DND-41 (cell line): ENCODE measurements around the gene GABBR2.

Experiments
- ATAC-seq: fragments of 200-7000 bp; cut with Tn5 transposase; 3 replicates; pipeline ENCODE4 v1.9.1; 2021; ENCODE audit warnings: low read depth; ENCODE audit not compliant: insufficient read depth
- DNase-seq: peaks from one replicate; pipeline ENCODE4 v3.0.0-alpha.2; 2020
- H2AFZ ChIP-seq: 2 replicates; pipeline ENCODE4 v1.6.0; 2012; ENCODE audit warnings: low read depth, low read length
- H3K27ac ChIP-seq: 2 replicates; pipeline ENCODE4 v1.5.1; 2012; ENCODE audit warnings: low read length, inconsistent platforms
- H3K27me3 ChIP-seq: fragments of 200-600 bp; sonication (generic); 2 replicates; pipeline ENCODE4 v1.6.0; 2012; ENCODE audit warnings: low read length, mild to moderate bottlenecking, inconsistent platforms; ENCODE audit not compliant: insufficient read depth, poor library complexity
- H3K36me3 ChIP-seq: 2 replicates; pipeline ENCODE4 v1.5.1; 2012; ENCODE audit warnings: low read length, inconsistent platforms; ENCODE audit not compliant: insufficient read depth
- H3K4me1 ChIP-seq: 2 replicates; pipeline ENCODE4 v1.5.1; 2012; ENCODE audit warnings: mild to moderate bottlenecking, low read length; ENCODE audit not compliant: insufficient read depth
- H3K4me2 ChIP-seq: 2 replicates; pipeline ENCODE4 v1.6.0; 2012; ENCODE audit warnings: mild to moderate bottlenecking, moderate library complexity, low read length, inconsistent platforms; ENCODE audit not compliant: insufficient read depth
- H3K4me3 ChIP-seq, 2 experiments: fragments of 200-600 bp in 1 of 2; shearing (Covaris generic) in 1 of 2; 2 replicates each; pipeline ENCODE4 v1.5.1; 2012 to 2016; ENCODE audit warnings: inconsistent platforms in 2 of 2, low read length in 2 of 2, mild to moderate bottlenecking in 2 of 2, low read depth in 1 of 2, moderate library complexity in 1 of 2
- H3K79me2 ChIP-seq: 2 replicates; pipeline ENCODE4 v1.6.0; 2012; ENCODE audit warnings: low read length, inconsistent platforms; ENCODE audit not compliant: insufficient read depth
- H3K9ac ChIP-seq: 2 replicates; pipeline ENCODE4 v1.6.0; 2012; ENCODE audit warnings: low read depth, mild to moderate bottlenecking, inconsistent platforms, low read length, moderate library complexity
- H3K9me3 ChIP-seq: 2 replicates; pipeline ENCODE4 v1.5.1; 2012; ENCODE audit warnings: low read length, moderate library complexity, mild to moderate bottlenecking, inconsistent platforms; ENCODE audit not compliant: insufficient read depth, severe bottlenecking
- H4K20me1 ChIP-seq: 2 replicates; pipeline ENCODE4 v1.6.0; 2012; ENCODE audit warnings: low read length; ENCODE audit not compliant: insufficient read depth
- CTCF ChIP-seq: IDR thresholded peaks from 2 replicates; pipeline ENCODE4 v1.5.1; 2012; ENCODE audit warnings: borderline replicate concordance, low read length, moderate library complexity, mild to moderate bottlenecking; ENCODE audit not compliant: poor library complexity, severe bottlenecking; ENCODE audit errors: extremely low read depth
- EZH2 ChIP-seq: IDR thresholded peaks from 3 replicates; pipeline ENCODE4 v1.6.1; 2012; ENCODE audit warnings: borderline replicate concordance, low read depth, mild to moderate bottlenecking, moderate library complexity, low read length, inconsistent platforms; ENCODE audit not compliant: severe bottlenecking

The GABBR2 gene

GRCh38 chr9:98647236-98647635, 61.5 kb downstream of the GABBR2 start:
- no peak for TF ChIP-seq CTCF
- TF ChIP-seq EZH2: no peak
- Histone ChIP-seq H3K4me1 (no peaks in the 10 kb centered on the region), H3K4me3 (no peak overlapping the region), H3K9ac (no peak overlapping the region), H2AFZ (no peak overlapping the region), H3K27ac (no peak overlapping the region), H4K20me1 (no peaks in the 10 kb centered on the region), H3K4me2 (no peak overlapping the region), H3K36me3 (no peaks in the 10 kb centered on the region), H3K27me3 (peaks cover 8% of the 10 kb centered on the region), H3K9me3 (no peaks in the 10 kb centered on the region), H3K79me2 (no peaks in the 10 kb centered on the region)
- DNase-seq: no peak
- no peak for ATAC-seq

GRCh38 chr9:98644011-98644410, 64.7 kb downstream of the GABBR2 start:
- no peak overlapping the region for H3K27ac ChIP-seq
- TF ChIP-seq EZH2 (no peak), CTCF (no peak)
- H3K27me3 ChIP-seq: peaks cover 5% of the 10 kb centered on the region
- no peak overlapping the region for H3K4me2 ChIP-seq
- H3K36me3 ChIP-seq: no peaks in the 10 kb centered on the region
- no peak for ATAC-seq
- no peaks in the 10 kb centered on the region for H4K20me1 ChIP-seq
- H3K9ac ChIP-seq: no peak overlapping the region
- no peak overlapping the region for H2AFZ ChIP-seq
- H3K9me3 ChIP-seq: no peaks in the 10 kb centered on the region
- no peaks in the 10 kb centered on the region for H3K4me1 ChIP-seq
- DNase-seq: no peak
- H3K4me3 ChIP-seq: no peak overlapping the region
- no peaks in the 10 kb centered on the region for H3K79me2 ChIP-seq

- no peaks in the 10 kb centered on the region for H3K36me3 ChIP-seq
- H3K9ac ChIP-seq: no peak overlapping the region
- H3K27ac ChIP-seq: no peak overlapping the region
- no peaks in the 10 kb centered on the region for H3K4me1 ChIP-seq
- no peaks in the 10 kb centered on the region for H3K79me2 ChIP-seq
- TF ChIP-seq EZH2 (no peak), CTCF (peak; percentile 20)
- no peak overlapping the region for H3K4me2 ChIP-seq
- H3K9me3 ChIP-seq: no peaks in the 10 kb centered on the region
- ATAC-seq (no peak), DNase-seq (no peak)
- no peak overlapping the region for H2AFZ ChIP-seq
- no peaks in the 10 kb centered on the region for H4K20me1 ChIP-seq
- peaks cover 5% of the 10 kb centered on the region for H3K27me3 ChIP-seq
- H3K4me3 ChIP-seq: no peak overlapping the region
These were observed 65.9 kb downstream of the GABBR2 start for GRCh38 chr9:98642661-98643312.
